Panc1 (cell line): ENCODE results near the gene TGM1. TPM values are rescaled to one million over a fixed set of nuclear protein-coding genes. Genes with fewer than 3 reads are reported as not detected.

ENCODE experiments used
- ATAC-seq: fragments of 200-7000 bp; cut with Tn5 transposase; 2 replicates; pipeline ENCODE4 v1.9.1; 2020; ENCODE audit warnings: mild to moderate bottlenecking, moderate library complexity
- BruUV-seq: library from RNA; stranded (reverse); fragments of 400-500 nt; replicated peaks from 2 replicates; lab custom pipeline; 2021; lab: Mats Ljungman, UMichigan
- CTCF ChIA-PET: fragments of 300-600 bp; sonication (Branson Sonifier 250); formaldehyde crosslinking; loops from one replicate; lab custom pipeline; 2022; ENCODE audit warnings: antibody characterized with exemption; lab: Charles Lee
- POLR2A ChIA-PET: fragments of 300-600 bp; sonication (Branson Sonifier 250); formaldehyde crosslinking; loops from one replicate; lab custom pipeline; 2022; ENCODE audit warnings: antibody characterized with exemption; lab: Charles Lee
- DNase-seq: peaks from one replicate; pipeline ENCODE4 v3.0.0-alpha.2; 2010; ENCODE audit warnings: low read depth, low spot score
- H3K27ac ChIP-seq: 2 replicates; pipeline ENCODE4 v1.5.1; 2011; ENCODE audit warnings: mild to moderate bottlenecking, low read length, inconsistent platforms
- H3K27me3 ChIP-seq: fragments of 200-500 bp; sonication (Bioruptor generic); 2 replicates; pipeline ENCODE4 v1.6.0; 2014; ENCODE audit warnings: low read length, inconsistent platforms; ENCODE audit not compliant: control insufficient read depth, insufficient read depth
- H3K36me3 ChIP-seq: fragments of 200-500 bp; sonication (Bioruptor generic); 2 replicates; pipeline ENCODE4 v1.5.1; 2014; ENCODE audit warnings: inconsistent platforms, mild to moderate bottlenecking, low read length, moderate library complexity; ENCODE audit not compliant: control insufficient read depth, insufficient read depth
- H3K4me1 ChIP-seq: 2 replicates; pipeline ENCODE4 v1.5.1; 2011; ENCODE audit warnings: inconsistent platforms, mild to moderate bottlenecking, low read length, moderate library complexity; ENCODE audit not compliant: control insufficient read depth, insufficient read depth
- H3K4me3 ChIP-seq, 2 experiments: 2 replicates each; pipeline ENCODE4 v1.5.1; 2011 to 2012; ENCODE audit warnings: low read depth in 2 of 2, low read length in 2 of 2, mild to moderate bottlenecking in 2 of 2, inconsistent platforms in 1 of 2, moderate library complexity in 1 of 2
- H3K9me3 ChIP-seq: fragments of 200-500 bp; sonication (Bioruptor generic); 2 replicates; pipeline ENCODE4 v1.5.1; 2014; ENCODE audit warnings: low read depth, mild to moderate bottlenecking, inconsistent platforms, low read length, moderate library complexity; ENCODE audit not compliant: control insufficient read depth, insufficient read depth
- CTCF ChIP-seq: fragments of 450-650 bp; IDR thresholded peaks from 2 replicates; pipeline ENCODE4 v1.5.1; 2017; ENCODE audit warnings: mild to moderate bottlenecking
- POLR2AphosphoS5 ChIP-seq: IDR thresholded peaks from 2 replicates; pipeline ENCODE4 v1.6.1; 2012; ENCODE audit warnings: mild to moderate bottlenecking, low read depth, low read length, moderate library complexity
- REST ChIP-seq, 2 experiments: IDR thresholded peaks; 2 replicates each; pipeline ENCODE4 v1.6.1; 2011 to 2012; ENCODE audit warnings: low read depth in 2 of 2, control low read depth in 1 of 2, low read length in 1 of 2, mild to moderate bottlenecking in 1 of 2, moderate library complexity in 1 of 2; ENCODE audit not compliant: insufficient read depth in 1 of 2
- SIN3A ChIP-seq: IDR thresholded peaks from 2 replicates; pipeline ENCODE4 v1.6.1; 2012; ENCODE audit warnings: low read depth, mild to moderate bottlenecking, low read length, moderate library complexity, borderline replicate concordance; ENCODE audit not compliant: insufficient read depth
- TCF7L2 ChIP-seq: IDR thresholded peaks from 2 replicates; pipeline ENCODE4 v1.6.1; 2011; ENCODE audit warnings: mild to moderate bottlenecking, low read depth, low read length, inconsistent platforms
- in situ Hi-C: cut with HindIII; loops from 2 replicates; pipeline ENCODE4 v1.10.0; 2016; ENCODE audit warnings: low sequenced_read_pairs, low pct_unique_long_range_greater_than_20kb
- intact Hi-C: fragments of 100-400 bp; cut with micrococcal nuclease; formaldehyde crosslinking; loops from one replicate; pipeline ENCODE4 v1.10.0; 2022; ENCODE audit not compliant: unreplicated experiment
- total RNA-seq: library from RNA; stranded (reverse); gene quantifications from one replicate; pipeline ENCODE4 v1.2.1, GENCODE V29; 2021; ENCODE audit not compliant: unreplicated experiment

Gene TGM1
- total RNA-seq, 1 experiment from 2014 or later, result 2.3 TPM

- intact Hi-C loops, result no loop called here
These were observed 6.0 kb downstream of the TGM1 start for GRCh38 chr14:24256960-24257359.

GRCh38 chr14:24255931-24256711, 6.9 kb downstream of the TGM1 start:
- in situ Hi-C loops, result no loop called here
- Histone ChIP-seq H3K36me3 (no peaks in the 10 kb centered on the region), H3K27ac (no peak overlapping the region), H3K9me3 (no peaks in the 10 kb centered on the region), H3K27me3 (no peaks in the 10 kb centered on the region), H3K4me3 (no peak overlapping the region), H3K4me1 (no peaks in the 10 kb centered on the region)
- POLR2A ChIA-PET, result no interaction called here
- ATAC-seq, result no peak
- no TSS peak for BruUV-seq
- DNase-seq, result no peak
- TF ChIP-seq POLR2AphosphoS5 (no peak), REST (IDR thresholded peaks at IDR 0.05; ENCODE audit: insufficient read depth in 1 of 2, low read depth in 2 of 2, low read length in 1 of 2) (no peak), TCF7L2 (no peak), SIN3A (no peak), CTCF (no peak)
- intact Hi-C loops, result no loop called here
- CTCF ChIA-PET, result interaction anchor here (0.5 kb wide), 1 partner anchor 43 kb away, joined by 3 read pairs; no protein-coding TSS in a partner anchor

More at GRCh38 chr14:24256960-24257359, 6.0 kb downstream of the TGM1 start:
- Histone ChIP-seq H3K27me3 (no peaks in the 10 kb centered on the region), H3K4me3 (no peak overlapping the region), H3K4me1 (no peaks in the 10 kb centered on the region), H3K27ac (no peak overlapping the region), H3K36me3 (no peaks in the 10 kb centered on the region), H3K9me3 (no peaks in the 10 kb centered on the region)
- in situ Hi-C loops, result no loop called here
- BruUV-seq, result no TSS peak
- ChIA-PET CTCF (no interaction called here), POLR2A (interaction anchor here (0.5 kb wide), 1 partner anchor 8 kb away, joined by 4 read pairs; no protein-coding TSS in a partner anchor)
- no peak for DNase-seq
- TF ChIP-seq SIN3A (no peak), CTCF (no peak), POLR2AphosphoS5 (no peak), REST (IDR thresholded peaks at IDR 0.05; ENCODE audit: insufficient read depth in 1 of 2, low read depth in 2 of 2, low read length in 1 of 2) (no peak), TCF7L2 (no peak)
- no peak for ATAC-seq
